Measurements from ENCODE around the gene ADAM22. TPM values are rescaled to one million over a fixed set of nuclear protein-coding genes. Genes with fewer than 3 reads are reported as not detected.

The ADAM22 gene
- total and polyA plus RNA-seq, 12 donors = 0.19 to 3.7 (median 1.5) TPM

GRCh38 chr7:87933605-87933952, 472 bp upstream of the ADAM22 start:
- Histone ChIP-seq H3K27me3 (peaks cover 0 to 26% (median 0%) of the 10 kb centered on the region in 7 donors), H3K36me3 (no peaks in the 10 kb centered on the region), H3K9me3 (no peaks in the 10 kb centered on the region), H3K4me1 (peaks cover 0 to 19% (median 11%) of the 10 kb centered on the region in 9 donors), H3K4me3 (peak overlapping the region; percentile 52 to 93 (median 78)), H3K27ac (peak overlapping the region in 5 of 10 donors; percentile 6 to 44 (median 13))
- TF ChIP-seq CTCF (IDR thresholded peaks at IDR 0.05) = no peak
- intact Hi-C loops (cut with DNase I) = loop anchor here in 1 of 10 donors (10.0 kb wide), 1 partner anchor 181 kb away; no protein-coding TSS in a partner anchor
- WGBS, 2 donors = 10% methylated on average over 9 of the region's 9 CpGs
- ATAC-seq (no peak), DNase-seq (no peak)

GRCh38 chr7:87934699-87935383, 790 bp downstream of the ADAM22 start:
- intact Hi-C loops (cut with DNase I) = loop anchor here in 1 of 10 donors (10.0 kb wide), 1 partner anchor 180 kb away; no protein-coding TSS in a partner anchor
- DNase-seq = no peak
- peaks cover 0 to 19% (median 11%) of the 10 kb centered on the region in 9 donors for H3K4me1 ChIP-seq
- 1 to 4% methylated on average over 44 to 47 of the region's 47 CpGs for WGBS, 2 donors
- peaks cover 0 to 26% (median 0%) of the 10 kb centered on the region in 7 donors for H3K27me3 ChIP-seq
- H3K9me3 ChIP-seq = no peaks in the 10 kb centered on the region
- no peak for TF ChIP-seq CTCF (IDR thresholded peaks at IDR 0.05)
- H3K4me3 ChIP-seq = peak overlapping the region; percentile 52 to 93 (median 78)
- H3K27ac ChIP-seq = peak overlapping the region in 3 of 10 donors; percentile 34 to 44 (median 40)
- peak in 4 of 8 donors; percentile 18 to 30 (median 20) for ATAC-seq
- no peaks in the 10 kb centered on the region for H3K36me3 ChIP-seq

- WGBS, 2 donors = 51 to 54% methylated on average over 8 of the region's 8 CpGs
- TF ChIP-seq CTCF (IDR thresholded peaks at IDR 0.05) = no peak
- no peak overlapping the region for H3K27ac ChIP-seq
- DNase-seq (no peak), ATAC-seq (no peak)
- peaks cover 0 to 19% (median 11%) of the 10 kb centered on the region in 9 donors for H3K4me1 ChIP-seq
- no peaks in the 10 kb centered on the region for H3K9me3 ChIP-seq
- H3K4me3 ChIP-seq = peak overlapping the region in 9 of 10 donors; percentile 52 to 93 (median 77)
- intact Hi-C loops (cut with DNase I) = loop anchor here in 1 of 10 donors (10.0 kb wide), 1 partner anchor 179 kb away; no protein-coding TSS in a partner anchor
- H3K36me3 ChIP-seq = no peaks in the 10 kb centered on the region
- H3K27me3 ChIP-seq = peaks cover 0 to 26% (median 0%) of the 10 kb centered on the region in 7 donors
Observed at GRCh38 chr7:87935384-87935706, 1.3 kb downstream of the ADAM22 start.

- Histone ChIP-seq H3K4me3 (no peak overlapping the region), H3K36me3 (no peaks in the 10 kb centered on the region), H3K4me1 (no peaks in the 10 kb centered on the region), H3K27me3 (peaks cover 0 to 4% (median 0%) of the 10 kb centered on the region in 7 donors), H3K9me3 (no peaks in the 10 kb centered on the region), H3K27ac (no peak overlapping the region)
- TF ChIP-seq CTCF (IDR thresholded peaks at IDR 0.05) = no peak
- no peak for ATAC-seq
- DNase-seq = no peak
- intact Hi-C loops (cut with DNase I) = no loop called here
- 92 to 94% methylated on average over 4 of the region's 4 CpGs for WGBS, 2 donors
Observed at GRCh38 chr7:87941138-87941537, 7.1 kb downstream of the ADAM22 start.

Data from heart right ventricle (tissue), 16 donors.